HG02981 (cell line): ENCODE measurements around the gene CCDC112.

Source experiments
- ATAC-seq: cut with Tn5 transposase; IDR thresholded peaks from one replicate; pipeline ENCODE4 v1.9.1; 2021; ENCODE audit warnings: mild to moderate bottlenecking, moderate library complexity; ENCODE audit not compliant: unreplicated experiment

The CCDC112 gene

DNA sequence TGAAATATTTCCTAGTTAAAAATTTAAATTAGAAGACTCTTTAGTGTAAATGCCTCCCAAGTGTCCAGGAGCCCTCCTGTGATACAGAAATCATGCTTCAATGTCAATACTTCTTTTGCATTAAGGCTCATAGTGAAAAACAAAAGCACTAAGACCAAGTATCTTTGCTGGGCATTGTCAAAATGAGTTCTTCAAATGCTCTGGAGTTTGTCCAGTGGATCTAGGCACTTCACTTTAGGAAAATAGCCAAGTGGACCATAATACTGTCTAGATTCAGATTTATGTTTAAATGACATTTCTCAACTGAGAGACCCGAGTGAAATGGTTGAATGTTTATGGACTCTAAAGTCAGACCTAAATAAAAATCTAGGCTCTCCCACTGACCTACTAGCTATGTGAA is 21.3 kb upstream of the CCDC112 start:
- no peak for ATAC-seq

DNA sequence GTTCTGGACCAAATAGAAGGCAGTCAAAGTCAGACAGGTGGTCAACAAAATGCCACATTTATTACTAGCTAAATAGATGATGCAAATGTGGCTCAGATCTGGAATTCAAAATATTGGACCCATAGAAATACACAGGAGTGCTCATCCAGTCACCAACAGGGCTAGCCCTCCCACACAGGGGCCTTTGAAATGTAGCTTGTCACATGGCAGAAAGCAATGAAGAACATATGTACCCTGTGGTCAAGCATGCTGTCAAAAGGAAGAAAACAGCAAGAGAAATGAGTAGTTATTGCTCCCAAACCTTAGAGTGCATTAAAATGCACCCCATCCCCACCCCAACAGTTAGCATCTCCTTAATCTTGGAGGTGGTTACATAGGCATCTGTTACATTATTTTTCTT is 20.9 kb upstream of the CCDC112 start:
- no peak for ATAC-seq

DNA sequence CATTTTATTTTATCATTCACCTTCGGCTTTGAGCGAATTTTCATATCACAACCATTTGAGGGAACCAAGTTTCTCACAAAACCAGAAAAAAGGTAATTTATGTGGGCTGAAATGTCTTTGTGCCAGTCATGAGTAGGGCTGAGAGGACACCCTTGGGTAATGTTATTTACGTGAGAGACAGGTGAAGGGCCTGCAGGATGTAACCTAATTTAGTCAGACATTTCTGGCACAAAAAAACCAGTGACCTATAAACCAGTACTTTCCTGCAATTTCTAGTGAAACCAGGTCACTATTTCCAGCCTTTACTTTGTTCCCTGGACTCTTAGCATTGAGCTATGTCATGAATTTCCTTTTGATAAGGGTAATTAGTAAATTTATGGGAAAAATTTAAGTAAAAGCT is 17.2 kb upstream of the CCDC112 start:
- ATAC-seq: no peak

DNA sequence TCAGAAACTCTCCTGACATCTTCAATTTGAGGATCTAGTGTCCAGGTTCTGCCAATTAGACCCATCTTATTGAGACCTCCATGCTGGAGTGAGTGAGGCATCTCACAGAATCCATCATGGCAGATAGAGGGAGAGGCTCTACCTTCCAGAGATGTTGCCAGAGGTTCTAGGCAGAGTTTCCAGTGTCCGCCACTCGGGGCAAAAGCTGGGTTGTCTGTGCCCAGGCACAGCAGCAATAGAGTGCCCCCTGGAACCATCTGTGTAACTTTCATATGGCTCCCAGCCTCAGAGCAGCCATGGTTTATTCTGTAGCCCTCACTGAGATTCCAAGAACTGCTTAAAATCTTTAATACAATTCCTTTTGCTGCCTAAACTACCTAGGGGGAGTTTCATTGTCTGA is 16.6 kb upstream of the CCDC112 start:
- ATAC-seq: no peak

DNA sequence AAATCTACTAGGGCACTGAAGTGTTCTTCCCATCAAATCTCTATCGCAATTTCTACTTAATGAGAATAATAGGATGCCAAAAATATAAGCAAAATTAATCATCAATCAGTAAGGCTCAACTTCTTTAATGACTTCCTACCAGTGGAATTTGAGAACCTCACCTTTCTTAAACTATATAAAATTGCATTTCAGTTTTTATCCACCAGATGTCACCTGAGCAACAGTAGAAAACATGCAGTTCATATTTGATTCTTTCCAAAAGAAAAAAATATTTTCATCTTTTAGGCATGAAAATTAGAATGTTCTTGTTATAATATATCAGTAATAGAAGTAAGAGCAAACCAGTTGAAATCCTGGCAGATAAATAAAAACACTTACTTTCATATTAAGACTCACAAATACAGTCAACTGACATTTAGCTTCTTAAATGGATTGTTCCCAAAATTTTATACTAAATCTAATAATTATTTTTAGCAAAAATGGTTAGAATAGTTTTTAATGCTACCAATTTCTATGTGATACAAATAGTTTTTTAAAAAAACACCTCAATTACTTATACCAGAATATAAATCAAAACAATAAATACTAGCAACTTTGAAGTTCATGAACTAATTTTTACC is 13.4 kb upstream of the CCDC112 start:
- ATAC-seq: no peak

DNA sequence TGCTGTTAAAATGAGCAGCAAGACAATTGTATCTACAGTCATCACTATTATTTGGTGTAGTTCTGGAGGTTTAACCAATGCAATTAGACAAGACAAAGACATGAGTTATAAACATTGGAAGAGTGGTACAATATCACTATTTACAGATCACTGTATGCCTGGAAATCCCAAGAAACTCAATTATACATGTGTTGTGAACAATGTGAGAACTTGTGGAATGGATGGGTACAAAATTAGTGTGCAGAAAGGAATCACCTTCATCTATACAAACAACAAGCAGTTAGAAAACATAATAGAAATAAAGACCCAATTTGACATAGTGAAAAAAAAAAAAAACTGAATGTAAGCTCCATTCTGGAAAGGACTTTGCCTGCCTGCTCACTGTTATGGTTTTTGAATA is 12.4 kb upstream of the CCDC112 start:
- no peak for ATAC-seq

DNA sequence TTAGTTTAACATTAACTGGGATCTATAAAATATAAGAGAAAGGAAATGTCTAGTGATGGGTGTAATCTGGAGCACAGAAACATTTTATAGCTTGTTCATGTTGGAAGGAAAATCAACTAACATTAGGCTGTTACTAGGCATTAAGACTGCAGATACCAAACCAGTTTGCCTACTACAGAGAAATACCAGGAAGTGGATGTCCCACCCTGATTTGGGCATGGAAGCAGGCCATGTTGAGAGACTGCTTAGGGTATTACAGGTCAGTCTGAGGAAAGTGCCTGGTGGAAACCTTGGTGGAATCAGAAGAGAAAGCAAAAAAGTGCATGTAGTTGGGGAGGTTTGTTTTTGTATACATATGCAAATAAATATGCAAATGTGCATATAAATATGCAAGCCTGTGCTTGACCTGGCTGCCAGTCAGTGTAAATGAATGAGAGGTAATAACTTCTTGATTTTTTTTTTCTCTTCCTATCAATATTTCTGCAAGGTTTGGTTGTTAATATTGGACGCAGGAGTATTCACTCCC is 9.6 kb upstream of the CCDC112 start:
- no peak for ATAC-seq

DNA sequence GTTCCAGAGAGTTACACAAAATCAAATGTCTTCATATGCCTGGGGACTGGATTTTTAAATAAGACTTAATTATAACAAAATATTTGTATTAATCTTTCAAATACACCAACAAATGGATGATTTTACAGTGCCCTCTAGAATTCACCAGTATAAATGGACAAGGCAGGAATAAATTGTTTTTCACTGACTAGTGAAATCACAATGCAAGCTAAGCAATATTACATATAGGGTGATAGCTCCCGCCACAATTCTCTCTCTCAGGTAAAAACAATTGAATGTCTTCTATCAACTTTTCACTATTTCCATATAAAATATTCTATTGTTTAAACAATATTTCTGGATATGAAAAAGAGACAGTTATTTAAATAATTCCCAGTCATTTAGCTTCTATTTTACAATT is 8.0 kb upstream of the CCDC112 start:
- ATAC-seq: no peak

DNA sequence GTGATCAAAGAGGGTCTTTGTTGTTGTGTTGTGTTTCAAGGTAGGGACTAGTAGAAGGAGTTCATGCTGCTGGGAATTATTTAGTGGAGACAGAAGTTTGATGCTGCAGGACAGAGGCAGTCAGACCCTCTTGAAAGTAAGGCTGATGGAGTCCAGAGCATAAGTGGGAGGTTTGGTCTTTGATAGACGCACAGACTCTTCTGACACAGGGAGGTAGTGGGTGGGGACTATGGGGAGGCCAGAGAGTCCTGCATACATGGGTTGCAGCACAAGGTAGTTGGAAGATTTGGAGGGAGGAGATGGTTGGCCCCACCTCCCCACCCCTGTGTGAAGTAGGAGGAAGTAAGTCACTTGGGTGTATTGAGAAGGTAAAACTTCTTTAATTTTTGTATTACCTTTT is 2.4 kb upstream of the CCDC112 start:
- no peak for ATAC-seq

DNA sequence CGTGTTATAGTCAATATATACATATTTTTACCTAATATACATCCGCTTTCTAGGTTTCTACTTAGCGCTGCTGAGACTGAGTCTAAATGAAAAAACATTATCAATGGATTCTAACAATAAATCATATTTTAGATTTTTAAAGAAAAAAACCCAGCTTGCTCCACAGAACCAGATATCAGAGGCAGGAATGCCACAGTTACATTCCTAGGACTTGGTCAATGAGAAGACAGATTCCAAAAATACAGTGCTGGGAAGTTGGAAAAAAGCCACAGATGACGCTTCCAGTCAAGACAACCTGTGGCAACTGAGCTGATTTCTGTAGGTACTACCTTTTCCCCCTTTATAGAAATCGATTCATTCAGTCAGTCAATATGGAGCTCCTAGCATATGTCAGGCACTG is 577 bp upstream of the CCDC112 start:
- ATAC-seq: no peak

DNA sequence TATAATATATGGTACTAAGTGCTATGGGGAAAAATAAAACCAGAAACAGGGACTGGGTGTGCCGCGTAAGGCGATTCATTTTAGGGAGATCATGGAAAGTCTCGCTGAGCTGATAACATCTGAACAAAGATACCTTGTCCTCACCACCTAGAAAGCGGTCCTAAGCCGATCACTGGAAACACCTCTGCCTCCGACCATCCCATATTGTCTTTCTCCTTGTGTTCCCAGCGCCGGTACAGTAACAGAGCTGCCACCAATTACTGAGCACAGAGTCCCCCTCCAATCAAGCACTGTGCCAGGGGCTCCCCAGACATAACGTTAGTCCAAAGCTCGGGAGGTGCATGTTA is 704 bp downstream of the CCDC112 start:
- ATAC-seq: no peak

DNA sequence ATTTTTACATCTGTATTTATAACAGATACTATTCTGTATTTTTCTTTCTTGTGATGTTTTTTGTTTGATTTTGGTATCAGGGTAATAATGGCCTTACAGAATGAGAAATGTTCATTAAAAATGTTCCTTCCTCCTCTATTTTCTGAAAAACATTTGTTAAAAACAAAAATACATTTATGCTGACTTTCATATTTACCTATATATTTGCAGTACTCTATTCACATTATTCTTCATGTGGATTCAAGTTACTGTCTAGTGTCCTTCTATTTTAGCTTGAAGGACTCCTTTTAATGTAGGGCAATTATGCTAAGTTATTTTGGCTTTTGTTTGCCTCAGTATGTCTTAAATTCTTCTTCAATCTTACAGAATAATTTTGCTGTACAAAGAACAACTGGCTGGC is 5.1 kb downstream of the CCDC112 start:
- ATAC-seq: no peak

DNA sequence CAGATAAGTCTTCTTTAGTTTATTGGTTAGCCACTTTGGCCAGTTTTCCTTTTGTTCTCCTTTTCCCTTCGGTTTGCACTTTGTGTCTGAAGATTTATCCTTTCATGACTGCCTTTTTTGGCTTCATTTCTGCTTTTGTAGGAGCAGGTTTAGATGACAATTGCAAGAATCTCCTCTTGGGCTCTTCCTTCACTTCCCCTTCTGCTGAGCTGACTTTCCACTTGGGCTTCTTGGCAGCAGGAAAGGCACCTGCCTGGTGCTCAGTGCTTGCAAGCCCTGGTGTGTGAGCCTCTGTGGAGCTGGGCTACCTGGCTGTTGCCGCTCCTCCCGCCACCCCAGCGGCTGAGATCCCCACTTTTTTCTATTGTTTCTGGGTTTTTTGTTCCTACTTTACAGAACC is 7.3 kb downstream of the CCDC112 start:
- ATAC-seq: no peak

DNA sequence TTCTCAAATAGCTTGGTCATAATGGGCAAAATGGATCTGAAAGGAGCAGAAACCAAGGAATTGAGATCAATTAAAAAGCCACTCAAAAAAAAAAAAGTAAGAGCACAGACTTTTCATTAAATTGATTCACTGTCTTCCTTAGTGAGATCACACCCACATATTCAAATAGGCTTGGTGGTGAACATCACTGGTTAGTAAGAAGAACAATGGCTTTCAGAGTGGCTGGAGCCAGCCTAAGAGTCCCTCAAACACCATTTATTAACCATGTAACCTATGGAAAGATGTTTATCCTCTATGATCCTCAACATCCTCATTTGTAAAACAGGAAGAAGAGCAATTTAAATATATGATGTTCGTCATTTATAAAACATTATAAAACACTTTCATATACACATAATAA is 12.4 kb downstream of the CCDC112 start:
- ATAC-seq: no peak

DNA sequence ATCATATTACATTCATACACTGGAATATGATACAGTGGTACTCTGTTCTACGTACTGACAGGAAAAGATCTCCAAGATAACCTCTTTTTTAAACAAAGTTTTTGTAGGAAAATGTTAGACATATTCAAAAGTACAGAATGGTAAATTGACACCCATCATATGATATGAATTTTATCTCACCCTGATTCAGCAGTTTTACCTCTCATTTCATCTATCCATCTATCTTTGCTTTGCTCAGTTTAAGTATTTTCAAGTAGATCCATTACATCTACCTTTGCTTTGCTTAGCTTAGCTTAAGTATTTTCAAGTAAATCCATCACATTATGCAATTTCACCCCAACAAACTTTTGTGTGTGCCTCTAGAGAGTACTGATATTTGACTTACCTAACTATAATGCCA is 14.3 kb downstream of the CCDC112 start:
- no peak for ATAC-seq

DNA sequence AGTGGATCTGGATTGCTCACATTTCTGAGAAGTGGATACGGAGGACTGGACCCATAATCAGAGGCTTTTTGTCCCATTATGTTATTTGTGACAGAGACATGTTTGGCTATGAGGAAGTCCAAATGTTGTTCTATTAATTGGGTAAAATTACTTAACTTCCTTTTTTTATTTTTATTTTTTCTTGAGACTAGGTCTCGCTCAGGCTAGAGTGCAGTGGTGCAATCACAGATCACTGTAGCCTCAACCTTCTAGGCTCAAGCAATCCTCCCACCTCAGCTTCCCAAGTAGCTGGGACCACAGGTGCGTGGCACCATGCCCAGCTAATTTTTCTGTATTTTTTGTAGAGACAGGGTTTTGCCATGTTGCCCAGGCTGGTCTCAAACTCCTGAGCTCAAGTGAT is 21.9 kb downstream of the CCDC112 start:
- ATAC-seq: no peak

DNA sequence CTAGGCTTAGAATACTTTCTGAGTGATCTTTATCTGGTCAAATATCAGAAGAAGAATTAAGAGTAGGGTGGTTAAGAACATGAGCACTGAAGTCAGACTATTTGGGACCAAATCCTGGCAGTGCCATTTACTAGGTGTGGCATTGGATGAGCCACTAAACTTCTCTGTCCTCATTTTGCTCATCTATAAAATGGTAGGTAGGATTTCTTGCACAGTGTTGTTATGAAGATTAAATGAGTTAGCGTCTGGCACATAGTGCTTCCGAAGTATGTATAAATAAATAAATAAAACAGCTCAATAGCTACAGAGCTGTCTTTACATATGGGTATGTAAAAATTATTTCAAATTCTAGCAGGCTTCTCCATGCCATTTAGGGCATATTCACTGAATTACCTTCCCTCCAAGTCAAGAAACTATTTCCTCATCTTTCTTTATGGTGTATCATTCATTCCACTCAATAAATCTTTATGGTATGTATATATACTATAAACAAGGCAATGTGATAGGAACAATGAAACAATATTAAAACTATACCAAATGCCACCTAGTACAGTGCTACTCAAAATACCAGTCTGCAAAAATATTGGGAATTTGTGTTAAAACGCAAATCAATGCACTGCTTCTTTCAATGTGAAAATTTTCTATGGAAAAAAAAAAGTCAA is 24.0 kb downstream of the CCDC112 start:
- ATAC-seq: no peak

DNA sequence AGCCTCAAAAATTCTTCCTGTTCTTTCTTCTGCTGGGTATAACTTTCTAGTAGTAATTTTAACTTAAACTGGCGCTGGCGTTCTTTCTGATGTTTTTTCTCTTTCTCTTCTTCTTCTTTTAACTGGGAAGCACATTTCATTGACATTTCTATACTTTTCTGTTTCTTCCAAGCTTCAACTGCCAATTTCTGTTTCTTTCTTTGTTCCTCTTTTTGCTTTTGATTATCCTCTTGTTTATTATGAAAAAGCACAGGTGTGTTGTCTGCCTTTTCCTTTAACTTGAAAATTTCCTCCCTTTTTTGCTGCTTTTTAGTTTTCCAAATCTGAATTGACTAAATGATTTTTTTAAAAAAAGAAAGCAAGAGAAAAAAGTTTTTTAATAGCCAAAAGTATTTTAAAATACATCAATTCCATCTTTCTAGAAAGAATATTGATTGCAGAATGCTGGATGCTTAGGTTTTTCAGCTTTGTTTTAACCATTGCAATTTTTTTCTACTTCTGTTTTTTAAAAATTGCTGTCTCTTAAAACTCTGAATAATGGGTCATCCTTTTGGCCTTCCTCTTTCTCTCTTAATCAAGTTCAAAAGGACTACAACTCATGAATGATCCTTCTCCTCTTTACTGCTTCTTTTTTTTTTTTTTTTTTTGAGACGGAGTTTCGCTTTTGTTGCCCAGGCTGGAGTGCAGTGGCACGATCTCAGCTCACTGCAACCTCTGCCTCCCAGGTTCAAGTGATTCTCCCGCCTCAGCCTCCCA is 25.0 kb downstream of the CCDC112 start:
- ATAC-seq: no peak

DNA sequence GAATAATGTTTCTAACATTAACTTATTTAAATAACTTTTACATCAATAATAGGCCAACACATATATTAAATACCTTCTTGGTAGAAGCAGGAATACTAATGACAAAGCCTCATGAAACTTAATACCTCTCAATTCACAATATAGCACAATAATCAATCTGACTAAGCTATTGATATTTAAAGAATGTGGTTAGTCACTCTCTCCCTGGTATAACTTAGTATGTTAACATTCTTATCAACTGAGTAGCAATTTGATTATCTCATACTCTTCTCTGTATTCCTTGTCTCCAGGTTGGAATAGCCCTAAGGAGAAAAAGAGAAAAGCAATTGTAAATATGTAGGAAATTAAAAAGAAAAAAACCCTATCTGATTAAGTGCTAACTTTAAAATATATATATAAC is 28.8 kb downstream of the CCDC112 start:
- no peak for ATAC-seq

DNA sequence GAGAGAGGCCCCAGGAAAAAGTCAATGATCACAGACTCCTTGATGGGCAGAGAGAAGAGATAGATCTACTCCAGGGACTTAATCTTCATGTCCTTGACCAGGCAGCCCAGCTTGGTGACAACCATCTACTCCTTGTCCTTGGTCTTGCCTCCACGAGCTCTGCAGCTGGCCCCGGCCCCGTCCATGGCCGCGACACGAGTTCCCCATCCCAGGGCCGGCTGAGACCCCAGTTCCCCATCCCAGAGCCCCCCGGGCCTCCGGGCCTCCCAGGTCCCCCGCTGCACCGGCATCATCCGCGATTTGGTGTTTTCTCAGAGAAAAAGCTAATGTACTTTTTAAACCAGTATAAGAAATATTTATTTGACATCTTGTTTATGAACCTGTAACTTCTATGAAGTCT is 31.2 kb downstream of the CCDC112 start:
- ATAC-seq: no peak

DNA sequence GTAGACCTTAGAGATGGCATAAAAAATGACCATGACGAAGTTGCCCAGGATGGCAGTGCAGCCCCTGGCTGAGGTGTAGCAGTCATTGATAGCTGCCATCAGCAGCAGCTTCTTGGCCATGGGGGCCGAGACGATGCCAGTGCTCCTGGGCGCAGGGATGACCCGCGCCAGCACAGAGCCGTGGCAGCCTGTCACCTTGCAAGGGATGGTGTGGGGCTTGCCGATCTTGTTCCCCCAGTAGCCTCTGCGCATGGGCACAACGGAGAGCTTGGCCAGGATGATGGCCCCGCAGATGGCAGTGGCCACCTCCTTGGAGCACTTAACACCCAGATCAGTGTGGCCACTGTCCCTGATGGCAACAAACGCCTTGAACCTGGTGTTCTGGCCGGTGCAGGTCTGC is 31.7 kb downstream of the CCDC112 start:
- no peak for ATAC-seq

DNA sequence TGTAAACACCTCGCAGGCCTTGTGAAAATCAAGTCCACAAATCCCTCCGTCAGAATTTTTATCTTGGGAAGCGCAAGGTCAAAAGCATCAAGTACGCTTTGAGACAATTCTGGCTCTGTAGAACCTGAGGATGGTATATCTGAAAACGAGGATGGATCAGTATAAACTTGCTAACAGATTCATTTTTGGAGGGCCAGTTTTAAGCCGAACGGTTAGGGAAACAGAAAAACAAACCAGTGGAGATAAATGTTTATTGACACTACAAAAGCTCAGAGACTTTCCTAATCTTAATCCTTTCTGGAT is 33.4 kb downstream of the CCDC112 start:
- ATAC-seq: no peak
